HEK293T (cell line): ENCODE results near the gene SLC7A6OS.

ENCODE experiments used
- ELF4 ChIP-seq: fragments of 450-650 bp; IDR thresholded peaks from 2 replicates; pipeline ENCODE4 v1.6.1; 2017; ENCODE audit warnings: antibody characterized with exemption
- FOXA1 ChIP-seq: fragments of 450-650 bp; IDR thresholded peaks from 2 replicates; pipeline ENCODE4 v1.6.1; 2016; ENCODE audit warnings: mild to moderate bottlenecking
- FOXK2 ChIP-seq: fragments of 450-650 bp; IDR thresholded peaks from 2 replicates; pipeline ENCODE4 v1.6.1; 2016; ENCODE audit warnings: mild to moderate bottlenecking
- FOXM1 ChIP-seq: fragments of 450-650 bp; IDR thresholded peaks from 2 replicates; pipeline ENCODE4 v1.6.1; 2017; ENCODE audit warnings: mild to moderate bottlenecking, borderline replicate concordance
- L3MBTL2 ChIP-seq: fragments of 450-650 bp; conservative IDR thresholded peaks from 2 replicates; pipeline ENCODE4 v1.6.1; 2016; ENCODE audit warnings: mild to moderate bottlenecking
- PKNOX1 ChIP-seq: fragments of 450-650 bp; IDR thresholded peaks from 2 replicates; pipeline ENCODE4 v1.6.1; 2016
- SP1 ChIP-seq: fragments of 450-650 bp; IDR thresholded peaks from 2 replicates; pipeline ENCODE4 v1.6.1; 2017
- SUZ12 ChIP-seq: fragments of 450-650 bp; IDR thresholded peaks from 2 replicates; pipeline ENCODE4 v1.6.1; 2016; ENCODE audit warnings: mild to moderate bottlenecking
- TARDBP ChIP-seq: fragments of 450-650 bp; IDR thresholded peaks from 2 replicates; pipeline ENCODE4 v1.6.1; 2016

DNA sequence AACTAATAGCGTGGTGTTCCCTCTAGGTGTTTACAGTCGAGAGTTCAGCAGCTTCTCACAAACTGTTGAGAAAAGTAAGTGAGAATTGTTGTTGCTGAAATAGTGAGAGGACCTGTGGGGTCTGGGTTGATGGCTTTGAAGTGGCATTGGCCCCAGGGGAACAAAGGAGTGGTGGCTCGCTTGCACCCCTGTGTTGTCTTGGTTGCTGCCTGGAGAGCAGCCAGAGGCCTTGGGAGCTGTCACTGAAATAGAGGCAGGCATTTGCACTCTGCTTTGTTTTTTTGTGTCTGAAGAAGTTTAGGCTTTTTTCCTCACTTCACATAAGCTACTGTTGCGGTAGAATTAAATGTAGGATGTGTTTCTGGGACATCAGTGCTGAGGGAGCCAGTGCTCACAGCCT is 36.9 kb upstream of the SLC7A6OS start:
- TF ChIP-seq FOXA1 (no peak), SP1 (no peak), TARDBP (no peak), FOXK2 (no peak), L3MBTL2 (no peak), FOXM1 (no peak), SUZ12 (no peak), ELF4 (no peak), PKNOX1 (no peak)
